LNCAP (cell line): ENCODE measurements around the gene OR2M7.

ENCODE experiments used
- TF ChIP-seq, protein P1 (sequence below): fragments of 450-650 bp; IDR thresholded peaks from 2 replicates; pipeline ENCODE4 v1.5.1; 2017; ENCODE audit warnings: mild to moderate bottlenecking

The OR2M7 gene

DNA sequence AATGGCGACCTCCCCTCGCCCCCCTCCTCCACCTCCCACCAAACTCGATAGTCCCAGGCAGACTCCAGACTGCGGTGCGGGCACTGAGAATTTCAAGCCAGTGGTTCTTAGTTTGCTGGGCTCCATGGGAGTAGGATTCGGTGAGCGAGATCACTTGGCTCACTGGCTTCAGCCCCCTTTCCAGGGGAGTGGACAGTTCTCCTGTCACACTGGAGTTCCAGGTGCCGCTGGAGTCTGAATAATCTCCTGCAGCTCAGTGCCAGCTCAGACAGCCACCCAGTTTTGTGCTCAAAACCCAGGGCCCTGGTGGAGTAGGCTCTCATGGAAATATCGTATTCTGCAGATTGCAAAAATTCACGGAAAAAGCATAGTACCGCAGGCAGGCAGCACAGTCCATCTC, 7.6 kb downstream of the OR2M7 start:
- TF ChIP-seq, protein P1, sequence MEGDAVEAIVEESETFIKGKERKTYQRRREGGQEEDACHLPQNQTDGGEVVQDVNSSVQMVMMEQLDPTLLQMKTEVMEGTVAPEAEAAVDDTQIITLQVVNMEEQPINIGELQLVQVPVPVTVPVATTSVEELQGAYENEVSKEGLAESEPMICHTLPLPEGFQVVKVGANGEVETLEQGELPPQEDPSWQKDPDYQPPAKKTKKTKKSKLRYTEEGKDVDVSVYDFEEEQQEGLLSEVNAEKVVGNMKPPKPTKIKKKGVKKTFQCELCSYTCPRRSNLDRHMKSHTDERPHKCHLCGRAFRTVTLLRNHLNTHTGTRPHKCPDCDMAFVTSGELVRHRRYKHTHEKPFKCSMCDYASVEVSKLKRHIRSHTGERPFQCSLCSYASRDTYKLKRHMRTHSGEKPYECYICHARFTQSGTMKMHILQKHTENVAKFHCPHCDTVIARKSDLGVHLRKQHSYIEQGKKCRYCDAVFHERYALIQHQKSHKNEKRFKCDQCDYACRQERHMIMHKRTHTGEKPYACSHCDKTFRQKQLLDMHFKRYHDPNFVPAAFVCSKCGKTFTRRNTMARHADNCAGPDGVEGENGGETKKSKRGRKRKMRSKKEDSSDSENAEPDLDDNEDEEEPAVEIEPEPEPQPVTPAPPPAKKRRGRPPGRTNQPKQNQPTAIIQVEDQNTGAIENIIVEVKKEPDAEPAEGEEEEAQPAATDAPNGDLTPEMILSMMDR: no peak

DNA sequence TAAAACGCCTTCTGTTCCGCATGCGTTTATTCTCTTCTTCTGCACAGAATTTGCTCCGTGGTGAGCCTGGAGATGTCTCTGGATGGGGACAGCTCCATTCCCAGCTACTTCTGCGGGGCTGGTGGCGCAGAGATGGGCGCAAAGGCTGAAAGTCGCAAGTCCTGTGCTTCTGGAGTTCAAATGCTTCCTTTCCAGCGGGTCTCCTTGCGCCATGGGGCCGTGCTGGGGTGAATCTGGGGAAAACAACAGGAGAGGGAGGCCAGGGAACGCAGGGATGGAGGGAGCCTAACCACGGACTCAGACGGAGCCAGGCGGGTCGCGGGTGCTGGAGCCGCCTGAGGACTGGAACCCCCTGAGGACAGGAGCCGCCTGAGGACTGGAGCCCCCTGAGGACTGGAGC, 18.3 kb downstream of the OR2M7 start:
- TF ChIP-seq, protein P1: no peak

DNA sequence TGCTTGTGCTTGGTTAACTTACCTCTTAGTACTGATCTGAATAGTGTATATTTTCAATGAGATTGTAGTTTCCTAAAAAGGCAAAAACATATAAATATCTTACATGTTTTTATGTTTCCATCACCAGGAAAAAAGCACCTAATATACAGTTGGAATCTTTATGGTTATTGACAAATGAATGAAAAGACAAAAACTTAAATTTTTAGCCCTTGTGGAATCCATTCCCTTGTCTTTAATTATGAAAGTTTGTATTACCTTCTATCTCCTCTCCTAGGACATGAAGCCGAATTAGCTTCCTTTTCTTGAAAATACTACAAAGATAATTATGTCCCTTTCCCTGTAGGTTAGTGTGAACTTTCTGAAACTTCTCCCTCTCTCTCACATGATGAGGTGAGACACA, 21.0 kb downstream of the OR2M7 start, which contains the start of gene OR2T12:
Gene OR2T12 (minus strand): TSS at position 101 of the 400 bp plus-strand sequence. CDS start 7,846 bp downstream, outside the sequence.
- TF ChIP-seq, protein P1: no peak

DNA sequence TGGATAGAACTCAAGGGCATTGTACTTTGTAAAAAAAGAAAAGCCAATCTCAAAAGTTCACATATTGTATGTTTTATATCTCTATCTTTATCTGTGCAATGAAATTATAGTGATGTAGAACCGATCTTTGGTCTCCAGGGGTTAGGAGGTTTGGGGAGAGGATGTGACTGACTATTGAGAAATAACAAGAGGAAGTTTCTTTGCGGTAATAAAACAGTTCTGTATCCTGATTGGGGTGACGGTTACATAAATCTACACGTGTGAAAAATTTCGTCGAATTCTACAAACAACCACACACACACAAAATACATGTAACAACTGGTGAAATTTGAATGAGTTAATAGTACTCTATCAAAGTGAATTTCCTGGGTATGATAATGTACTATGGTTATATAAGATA, 36.0 kb downstream of the OR2M7 start:
- TF ChIP-seq, protein P1: no peak

DNA sequence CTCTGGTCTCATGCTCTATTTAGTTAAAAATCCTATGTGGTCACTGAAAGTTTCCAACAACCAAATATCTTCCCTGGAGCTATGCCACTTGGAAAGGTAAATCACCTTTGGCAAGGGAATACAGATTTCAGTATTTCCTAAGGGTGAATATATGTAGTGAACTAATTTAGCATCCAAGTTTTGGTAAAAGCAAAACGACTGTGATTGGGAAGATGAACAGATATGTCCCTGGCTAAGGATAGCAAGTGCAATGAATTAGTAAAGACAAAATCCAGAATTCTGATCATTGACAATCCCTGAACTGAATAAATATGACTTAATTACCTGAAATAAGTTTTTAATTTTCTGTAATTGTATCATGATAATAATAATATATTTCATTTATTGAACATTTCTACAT, 46.5 kb downstream of the OR2M7 start, which contains the start of gene OR2T33:
Gene OR2T33 (minus strand): TSS at position 101 of the 400 bp plus-strand sequence. CDS start 4,162 bp downstream, outside the sequence.
- TF ChIP-seq, protein P1: no peak
